ENCODE data around the gene CNTN4. TPM values are rescaled to one million over a fixed set of nuclear protein-coding genes. Genes with fewer than 3 reads are reported as not detected.

Gene CNTN4
- total and polyA plus RNA-seq, 4 donors = 1.2 to 3.8 (median 2.6) TPM

DNA sequence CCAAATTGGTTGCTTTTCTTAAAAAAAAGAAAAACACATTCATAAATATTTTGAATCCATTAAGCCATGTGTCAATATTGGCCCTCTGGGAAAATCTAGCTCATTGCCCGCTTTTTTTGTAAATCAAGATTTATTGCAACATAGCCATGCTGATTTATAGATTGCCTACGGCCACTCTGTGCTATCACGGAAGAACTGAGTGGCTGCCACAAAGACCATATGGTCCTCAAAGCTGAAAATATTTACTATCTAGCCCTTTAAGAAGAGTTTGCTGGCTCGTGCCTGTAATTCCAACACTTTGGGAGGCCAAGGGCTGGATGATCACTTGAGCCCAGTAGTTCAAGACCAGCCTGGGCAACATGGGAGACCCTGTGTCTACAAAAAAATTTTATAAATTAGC is 965.6 kb downstream of the CNTN4 start (continued):
- TF ChIP-seq, protein P1, sequence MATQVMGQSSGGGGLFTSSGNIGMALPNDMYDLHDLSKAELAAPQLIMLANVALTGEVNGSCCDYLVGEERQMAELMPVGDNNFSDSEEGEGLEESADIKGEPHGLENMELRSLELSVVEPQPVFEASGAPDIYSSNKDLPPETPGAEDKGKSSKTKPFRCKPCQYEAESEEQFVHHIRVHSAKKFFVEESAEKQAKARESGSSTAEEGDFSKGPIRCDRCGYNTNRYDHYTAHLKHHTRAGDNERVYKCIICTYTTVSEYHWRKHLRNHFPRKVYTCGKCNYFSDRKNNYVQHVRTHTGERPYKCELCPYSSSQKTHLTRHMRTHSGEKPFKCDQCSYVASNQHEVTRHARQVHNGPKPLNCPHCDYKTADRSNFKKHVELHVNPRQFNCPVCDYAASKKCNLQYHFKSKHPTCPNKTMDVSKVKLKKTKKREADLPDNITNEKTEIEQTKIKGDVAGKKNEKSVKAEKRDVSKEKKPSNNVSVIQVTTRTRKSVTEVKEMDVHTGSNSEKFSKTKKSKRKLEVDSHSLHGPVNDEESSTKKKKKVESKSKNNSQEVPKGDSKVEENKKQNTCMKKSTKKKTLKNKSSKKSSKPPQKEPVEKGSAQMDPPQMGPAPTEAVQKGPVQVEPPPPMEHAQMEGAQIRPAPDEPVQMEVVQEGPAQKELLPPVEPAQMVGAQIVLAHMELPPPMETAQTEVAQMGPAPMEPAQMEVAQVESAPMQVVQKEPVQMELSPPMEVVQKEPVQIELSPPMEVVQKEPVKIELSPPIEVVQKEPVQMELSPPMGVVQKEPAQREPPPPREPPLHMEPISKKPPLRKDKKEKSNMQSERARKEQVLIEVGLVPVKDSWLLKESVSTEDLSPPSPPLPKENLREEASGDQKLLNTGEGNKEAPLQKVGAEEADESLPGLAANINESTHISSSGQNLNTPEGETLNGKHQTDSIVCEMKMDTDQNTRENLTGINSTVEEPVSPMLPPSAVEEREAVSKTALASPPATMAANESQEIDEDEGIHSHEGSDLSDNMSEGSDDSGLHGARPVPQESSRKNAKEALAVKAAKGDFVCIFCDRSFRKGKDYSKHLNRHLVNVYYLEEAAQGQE (IDR thresholded peaks at IDR 0.05) = no peak
- TF ChIP-seq TAF1 (conservative IDR thresholded peaks at IDR 0.05) (no peak), HNF4A (conservative IDR thresholded peaks at IDR 0.05) (no peak)

DNA sequence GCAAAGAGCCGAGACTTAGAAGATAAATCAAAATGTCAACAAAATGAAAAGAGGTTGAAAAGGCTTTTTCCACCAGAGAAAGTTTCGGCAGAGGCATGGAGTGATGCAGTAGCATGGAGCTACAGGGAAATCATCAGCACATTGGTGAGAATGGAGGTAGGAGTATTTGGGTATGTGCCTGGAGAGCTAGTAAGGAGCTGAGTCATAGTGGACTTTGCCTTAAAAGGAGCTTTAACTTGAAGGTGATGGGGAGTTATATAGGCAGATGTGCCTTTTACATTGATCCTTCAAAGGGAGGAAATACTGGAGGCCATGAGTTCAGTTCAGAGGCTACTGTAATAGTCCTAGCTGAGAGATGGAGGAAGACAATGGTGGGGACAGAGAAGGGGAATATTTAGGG is 967.2 kb downstream of the CNTN4 start:
- H3K9ac ChIP-seq (ENCODE audit: low read depth in 1 of 2, low read length in 2 of 2) = no peak overlapping the region
- TF ChIP-seq, protein P2, sequence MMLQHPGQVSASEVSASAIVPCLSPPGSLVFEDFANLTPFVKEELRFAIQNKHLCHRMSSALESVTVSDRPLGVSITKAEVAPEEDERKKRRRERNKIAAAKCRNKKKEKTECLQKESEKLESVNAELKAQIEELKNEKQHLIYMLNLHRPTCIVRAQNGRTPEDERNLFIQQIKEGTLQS (IDR thresholded peaks at IDR 0.05) = no peak
- TF ChIP-seq JUND (IDR thresholded peaks at IDR 0.05) (no peak), EGR1 (IDR thresholded peaks at IDR 0.05; ENCODE audit: low read depth in 2 of 2) (no peak), RXRA (IDR thresholded peaks at IDR 0.05) (no peak), HNF4G (IDR thresholded peaks at IDR 0.05) (no peak), FOXA1 (IDR thresholded peaks at IDR 0.05) (no peak), HNF4A (conservative IDR thresholded peaks at IDR 0.05) (no peak)
- TF ChIP-seq, protein P3, sequence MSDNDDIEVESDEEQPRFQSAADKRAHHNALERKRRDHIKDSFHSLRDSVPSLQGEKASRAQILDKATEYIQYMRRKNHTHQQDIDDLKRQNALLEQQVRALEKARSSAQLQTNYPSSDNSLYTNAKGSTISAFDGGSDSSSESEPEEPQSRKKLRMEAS (IDR thresholded peaks at IDR 0.05) = no peak
- TF ChIP-seq, protein P1 (IDR thresholded peaks at IDR 0.05) = no peak
- TF ChIP-seq, protein P4, sequence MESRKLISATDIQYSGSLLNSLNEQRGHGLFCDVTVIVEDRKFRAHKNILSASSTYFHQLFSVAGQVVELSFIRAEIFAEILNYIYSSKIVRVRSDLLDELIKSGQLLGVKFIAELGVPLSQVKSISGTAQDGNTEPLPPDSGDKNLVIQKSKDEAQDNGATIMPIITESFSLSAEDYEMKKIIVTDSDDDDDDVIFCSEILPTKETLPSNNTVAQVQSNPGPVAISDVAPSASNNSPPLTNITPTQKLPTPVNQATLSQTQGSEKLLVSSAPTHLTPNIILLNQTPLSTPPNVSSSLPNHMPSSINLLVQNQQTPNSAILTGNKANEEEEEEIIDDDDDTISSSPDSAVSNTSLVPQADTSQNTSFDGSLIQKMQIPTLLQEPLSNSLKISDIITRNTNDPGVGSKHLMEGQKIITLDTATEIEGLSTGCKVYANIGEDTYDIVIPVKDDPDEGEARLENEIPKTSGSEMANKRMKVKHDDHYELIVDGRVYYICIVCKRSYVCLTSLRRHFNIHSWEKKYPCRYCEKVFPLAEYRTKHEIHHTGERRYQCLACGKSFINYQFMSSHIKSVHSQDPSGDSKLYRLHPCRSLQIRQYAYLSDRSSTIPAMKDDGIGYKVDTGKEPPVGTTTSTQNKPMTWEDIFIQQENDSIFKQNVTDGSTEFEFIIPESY (IDR thresholded peaks at IDR 0.05) = no peak
- no peak overlapping the region for H3K27ac ChIP-seq (ENCODE audit: low read depth in 1 of 2, low read length in 2 of 2)
- H3K4me3 ChIP-seq (ENCODE audit: low read depth in 1 of 3, low read length in 3 of 3) = no peak overlapping the region
- no peaks in the 10 kb centered on the region for H3K36me3 ChIP-seq (ENCODE audit: control insufficient read depth in 4 of 4, insufficient read depth in 3 of 4, low read depth in 1 of 4, low read length in 3 of 4)
- no peaks in the 10 kb centered on the region for H3K9me3 ChIP-seq (ENCODE audit: control insufficient read depth in 4 of 4, low read length in 3 of 4)
- H3K27me3 ChIP-seq (ENCODE audit: control insufficient read depth in 4 of 4, insufficient read depth in 4 of 4, low read length in 3 of 4) = peaks cover 0 to 3% (median 0%) of the 10 kb centered on the region in 4 donors
- 83% methylated on average over 2 of the region's 2 CpGs for WGBS
- no peak for DNase-seq (ENCODE audit: low spot score)
- H3K4me1 ChIP-seq (ENCODE audit: control insufficient read depth in 4 of 4, insufficient read depth in 4 of 4, low read length in 3 of 4) = no peaks in the 10 kb centered on the region

All from liver (tissue), 9 donors.